Loucy (cell line): ENCODE data around the gene TMEM182.

Experiments
- H2AFZ ChIP-seq: fragments of 200-600 bp; sonication (generic); 2 replicates; pipeline ENCODE4 v1.6.0; 2016; ENCODE audit warnings: antibody characterized with exemption, mild to moderate bottlenecking, low read length, moderate library complexity
- H3F3A ChIP-seq: fragments of 200-600 bp; 2 replicates; pipeline ENCODE4 v1.6.0; 2016; ENCODE audit warnings: antibody characterized with exemption, low read depth, mild to moderate bottlenecking
- H3K27me3 ChIP-seq: fragments of 200-600 bp; sonication (generic); 2 replicates; pipeline ENCODE4 v1.6.1; 2014; ENCODE audit warnings: low read length, mild to moderate bottlenecking; ENCODE audit not compliant: insufficient read depth, poor library complexity, severe bottlenecking
- H3K36me3 ChIP-seq: fragments of 200-600 bp; sonication (generic); 2 replicates; pipeline ENCODE4 v1.6.1; 2016; ENCODE audit warnings: low read length; ENCODE audit not compliant: insufficient read depth
- H3K4me1 ChIP-seq: fragments of 200-600 bp; sonication (generic); 2 replicates; pipeline ENCODE4 v1.5.1; 2014; ENCODE audit warnings: low read length, mild to moderate bottlenecking; ENCODE audit not compliant: insufficient read depth, poor library complexity, severe bottlenecking
- H3K4me2 ChIP-seq: fragments of 200-600 bp; sonication (generic); 2 replicates; pipeline ENCODE4 v1.6.0; 2014; ENCODE audit warnings: antibody characterized with exemption, low read length, low read depth, mild to moderate bottlenecking; ENCODE audit not compliant: poor library complexity, severe bottlenecking
- H3K4me3 ChIP-seq: fragments of 200-600 bp; sonication (generic); 2 replicates; pipeline ENCODE4 v1.5.1; 2014; ENCODE audit warnings: low read length, mild to moderate bottlenecking, mixed read lengths; ENCODE audit not compliant: poor library complexity, severe bottlenecking
- H3K79me2 ChIP-seq: fragments of 200-600 bp; sonication (generic); 2 replicates; pipeline ENCODE4 v1.6.1; 2014; ENCODE audit warnings: low read length; ENCODE audit not compliant: insufficient read depth
- H3K9ac ChIP-seq: fragments of 200-600 bp; sonication (generic); 2 replicates; pipeline ENCODE4 v1.6.0; 2014; ENCODE audit warnings: mild to moderate bottlenecking, low read depth, low read length, moderate library complexity; ENCODE audit not compliant: poor library complexity, severe bottlenecking
- H3K9me2 ChIP-seq: fragments of 200-600 bp; sonication (generic); replicated peaks from 2 replicates; pipeline ENCODE4 v1.6.1; 2016; ENCODE audit warnings: low read depth, low read length, mixed read lengths
- H3K9me3 ChIP-seq: fragments of 200-600 bp; sonication (generic); 2 replicates; pipeline ENCODE4 v1.6.1; 2014; ENCODE audit warnings: mild to moderate bottlenecking, antibody characterized with exemption, low read length, low read depth; ENCODE audit not compliant: insufficient read depth
- H4K20me1 ChIP-seq: fragments of 200-600 bp; sonication (generic); 2 replicates; pipeline ENCODE4 v1.6.0; 2014; ENCODE audit warnings: antibody characterized with exemption, low read length, mild to moderate bottlenecking; ENCODE audit not compliant: insufficient read depth, poor library complexity, severe bottlenecking
- EZH2phosphoT487 ChIP-seq: fragments of 200-600 bp; IDR thresholded peaks from 2 replicates; pipeline ENCODE4 v1.6.1; 2018; ENCODE audit warnings: antibody characterized with exemption, mild to moderate bottlenecking, moderate library complexity, borderline replicate concordance
- TF ChIP-seq, protein P1 (sequence below): fragments of 200-600 bp; sonication (generic); conservative IDR thresholded peaks from 2 replicates; pipeline ENCODE4 v1.5.1; 2014; ENCODE audit warnings: mild to moderate bottlenecking, antibody characterized with exemption, low read length

TMEM182 gene

GRCh38 chr2:102796337-102796736, 34.5 kb downstream of the TMEM182 start:
- no peak overlapping the region for H3K9ac ChIP-seq
- no peak overlapping the region for H3K4me3 ChIP-seq
- no peaks in the 10 kb centered on the region for H3K9me2 ChIP-seq
- peaks cover 23% of the 10 kb centered on the region for H3K36me3 ChIP-seq
- no peaks in the 10 kb centered on the region for H3K79me2 ChIP-seq
- H4K20me1 ChIP-seq, result no peaks in the 10 kb centered on the region
- no peak overlapping the region for H3K4me2 ChIP-seq
- H3K27me3 ChIP-seq, result no peaks in the 10 kb centered on the region
- H3K4me1 ChIP-seq, result peaks cover 5% of the 10 kb centered on the region
- no peaks in the 10 kb centered on the region for H3F3A ChIP-seq
- TF ChIP-seq, protein P1, sequence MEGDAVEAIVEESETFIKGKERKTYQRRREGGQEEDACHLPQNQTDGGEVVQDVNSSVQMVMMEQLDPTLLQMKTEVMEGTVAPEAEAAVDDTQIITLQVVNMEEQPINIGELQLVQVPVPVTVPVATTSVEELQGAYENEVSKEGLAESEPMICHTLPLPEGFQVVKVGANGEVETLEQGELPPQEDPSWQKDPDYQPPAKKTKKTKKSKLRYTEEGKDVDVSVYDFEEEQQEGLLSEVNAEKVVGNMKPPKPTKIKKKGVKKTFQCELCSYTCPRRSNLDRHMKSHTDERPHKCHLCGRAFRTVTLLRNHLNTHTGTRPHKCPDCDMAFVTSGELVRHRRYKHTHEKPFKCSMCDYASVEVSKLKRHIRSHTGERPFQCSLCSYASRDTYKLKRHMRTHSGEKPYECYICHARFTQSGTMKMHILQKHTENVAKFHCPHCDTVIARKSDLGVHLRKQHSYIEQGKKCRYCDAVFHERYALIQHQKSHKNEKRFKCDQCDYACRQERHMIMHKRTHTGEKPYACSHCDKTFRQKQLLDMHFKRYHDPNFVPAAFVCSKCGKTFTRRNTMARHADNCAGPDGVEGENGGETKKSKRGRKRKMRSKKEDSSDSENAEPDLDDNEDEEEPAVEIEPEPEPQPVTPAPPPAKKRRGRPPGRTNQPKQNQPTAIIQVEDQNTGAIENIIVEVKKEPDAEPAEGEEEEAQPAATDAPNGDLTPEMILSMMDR, result no peak
- TF ChIP-seq EZH2phosphoT487, result no peak
- H2AFZ ChIP-seq, result no peak overlapping the region
- peaks cover 21% of the 10 kb centered on the region; the same call in 1 of the 2 replicates for H3K9me3 ChIP-seq

GRCh38 chr2:102797486-102797885, 35.7 kb downstream of the TMEM182 start:
- peaks cover 5% of the 10 kb centered on the region for H3K4me1 ChIP-seq
- H3K9ac ChIP-seq, result no peak overlapping the region
- TF ChIP-seq, protein P1, result no peak
- H3K4me2 ChIP-seq, result no peak overlapping the region
- no peaks in the 10 kb centered on the region for H3K79me2 ChIP-seq
- no peaks in the 10 kb centered on the region for H3K27me3 ChIP-seq
- H2AFZ ChIP-seq, result no peak overlapping the region
- no peaks in the 10 kb centered on the region for H3F3A ChIP-seq
- peaks cover 33% of the 10 kb centered on the region; the same call in 1 of the 2 replicates for H3K9me3 ChIP-seq
- no peak overlapping the region for H3K4me3 ChIP-seq
- H3K9me2 ChIP-seq, result no peaks in the 10 kb centered on the region
- peaks cover 23% of the 10 kb centered on the region for H3K36me3 ChIP-seq
- no peaks in the 10 kb centered on the region for H4K20me1 ChIP-seq

GRCh38 chr2:102798181-102798580, 36.4 kb downstream of the TMEM182 start:
- no peak overlapping the region for H3K4me3 ChIP-seq
- no peak overlapping the region for H2AFZ ChIP-seq
- no peak overlapping the region for H3K4me2 ChIP-seq
- no peak overlapping the region for H3K9ac ChIP-seq
- H3K9me3 ChIP-seq, result peaks cover 33% of the 10 kb centered on the region; the same call in 1 of the 2 replicates
- H3K9me2 ChIP-seq, result no peaks in the 10 kb centered on the region
- H3K27me3 ChIP-seq, result no peaks in the 10 kb centered on the region
- H3K4me1 ChIP-seq, result peaks cover 10% of the 10 kb centered on the region
- H3F3A ChIP-seq, result no peaks in the 10 kb centered on the region
- H3K79me2 ChIP-seq, result no peaks in the 10 kb centered on the region
- TF ChIP-seq, protein P1, result no peak
- H4K20me1 ChIP-seq, result no peaks in the 10 kb centered on the region
- peaks cover 23% of the 10 kb centered on the region for H3K36me3 ChIP-seq
